ENCODE results near the gene NUP54.

DNA sequence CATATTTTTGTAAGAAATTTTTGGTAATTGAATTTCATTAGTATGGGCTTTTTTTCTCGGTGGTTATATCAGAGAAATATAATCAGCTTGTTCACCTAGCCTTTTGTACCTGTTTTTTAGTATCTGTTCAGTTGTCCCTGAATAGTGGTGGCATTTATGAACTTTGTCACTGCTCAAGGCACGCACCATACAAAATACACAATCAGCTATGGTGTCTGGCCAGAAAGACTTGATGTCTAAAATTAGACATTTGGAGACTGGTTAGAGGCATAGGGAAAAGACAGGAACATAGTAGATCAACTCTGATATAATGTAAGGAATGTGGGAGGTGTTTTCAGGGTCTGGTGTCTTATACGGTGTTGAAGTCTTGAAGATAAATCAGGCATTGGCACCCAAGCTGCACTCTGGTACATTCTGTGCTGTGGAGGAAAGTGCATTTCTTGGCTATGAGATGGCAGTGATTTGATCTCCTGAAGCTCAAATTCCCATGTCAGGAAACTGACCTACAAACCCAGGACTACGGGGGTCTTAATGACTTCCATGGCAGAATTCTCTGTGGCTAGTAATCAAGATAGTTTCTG lies 70.1 kb downstream of the NUP54 start:
- TF ChIP-seq POLR2A (IDR thresholded peaks at IDR 0.05) = no peak
- TF ChIP-seq, protein P1, sequence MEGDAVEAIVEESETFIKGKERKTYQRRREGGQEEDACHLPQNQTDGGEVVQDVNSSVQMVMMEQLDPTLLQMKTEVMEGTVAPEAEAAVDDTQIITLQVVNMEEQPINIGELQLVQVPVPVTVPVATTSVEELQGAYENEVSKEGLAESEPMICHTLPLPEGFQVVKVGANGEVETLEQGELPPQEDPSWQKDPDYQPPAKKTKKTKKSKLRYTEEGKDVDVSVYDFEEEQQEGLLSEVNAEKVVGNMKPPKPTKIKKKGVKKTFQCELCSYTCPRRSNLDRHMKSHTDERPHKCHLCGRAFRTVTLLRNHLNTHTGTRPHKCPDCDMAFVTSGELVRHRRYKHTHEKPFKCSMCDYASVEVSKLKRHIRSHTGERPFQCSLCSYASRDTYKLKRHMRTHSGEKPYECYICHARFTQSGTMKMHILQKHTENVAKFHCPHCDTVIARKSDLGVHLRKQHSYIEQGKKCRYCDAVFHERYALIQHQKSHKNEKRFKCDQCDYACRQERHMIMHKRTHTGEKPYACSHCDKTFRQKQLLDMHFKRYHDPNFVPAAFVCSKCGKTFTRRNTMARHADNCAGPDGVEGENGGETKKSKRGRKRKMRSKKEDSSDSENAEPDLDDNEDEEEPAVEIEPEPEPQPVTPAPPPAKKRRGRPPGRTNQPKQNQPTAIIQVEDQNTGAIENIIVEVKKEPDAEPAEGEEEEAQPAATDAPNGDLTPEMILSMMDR (IDR thresholded peaks at IDR 0.05) = no peak
- no peak for TF ChIP-seq EP300 (IDR thresholded peaks at IDR 0.05)

Data from gastroesophageal sphincter (tissue), 3 donors.